ENCODE results near the gene PQBP1.

DNA sequence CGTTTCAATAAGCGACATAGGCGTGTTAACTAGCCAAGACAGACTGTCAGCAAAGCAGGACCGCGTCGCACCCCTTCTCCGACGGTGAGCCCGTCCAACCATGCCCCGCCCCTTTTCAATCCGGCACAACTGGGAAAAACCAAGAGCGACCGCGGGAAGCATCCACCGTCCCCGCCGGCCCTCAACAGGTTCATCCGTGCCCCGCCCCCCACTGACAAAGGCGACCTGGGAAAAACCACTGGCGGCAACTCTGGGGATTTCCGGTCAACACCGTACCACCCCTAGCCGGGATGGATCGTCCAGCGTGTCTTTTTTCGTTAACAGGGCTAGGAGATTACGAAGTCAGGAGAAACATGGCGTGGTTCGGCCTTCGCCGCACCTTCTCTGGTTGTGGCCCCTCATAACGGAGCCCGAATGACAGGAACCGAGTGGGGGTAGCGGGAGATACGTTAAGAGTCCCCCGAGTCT, 539 bp upstream of the PQBP1 start:
- TF ChIP-seq, protein P1, sequence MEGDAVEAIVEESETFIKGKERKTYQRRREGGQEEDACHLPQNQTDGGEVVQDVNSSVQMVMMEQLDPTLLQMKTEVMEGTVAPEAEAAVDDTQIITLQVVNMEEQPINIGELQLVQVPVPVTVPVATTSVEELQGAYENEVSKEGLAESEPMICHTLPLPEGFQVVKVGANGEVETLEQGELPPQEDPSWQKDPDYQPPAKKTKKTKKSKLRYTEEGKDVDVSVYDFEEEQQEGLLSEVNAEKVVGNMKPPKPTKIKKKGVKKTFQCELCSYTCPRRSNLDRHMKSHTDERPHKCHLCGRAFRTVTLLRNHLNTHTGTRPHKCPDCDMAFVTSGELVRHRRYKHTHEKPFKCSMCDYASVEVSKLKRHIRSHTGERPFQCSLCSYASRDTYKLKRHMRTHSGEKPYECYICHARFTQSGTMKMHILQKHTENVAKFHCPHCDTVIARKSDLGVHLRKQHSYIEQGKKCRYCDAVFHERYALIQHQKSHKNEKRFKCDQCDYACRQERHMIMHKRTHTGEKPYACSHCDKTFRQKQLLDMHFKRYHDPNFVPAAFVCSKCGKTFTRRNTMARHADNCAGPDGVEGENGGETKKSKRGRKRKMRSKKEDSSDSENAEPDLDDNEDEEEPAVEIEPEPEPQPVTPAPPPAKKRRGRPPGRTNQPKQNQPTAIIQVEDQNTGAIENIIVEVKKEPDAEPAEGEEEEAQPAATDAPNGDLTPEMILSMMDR (IDR thresholded peaks at IDR 0.05 in 4 of 5, conservative IDR thresholded peaks at IDR 0.05 in 1 of 5): no peak
- no peak for TF ChIP-seq POLR2A (IDR thresholded peaks at IDR 0.05)
